Embryonic facial prominence (tissue), 1 donor: ENCODE measurements around the gene PDK1.

ENCODE experiments used
- DNase-seq: peaks from one replicate; pipeline ENCODE4 v3.0.0-alpha.2; 2016; ENCODE audit errors: extremely low spot score

The PDK1 gene

GRCh38 chr2:172639823-172640222 is 83.9 kb downstream of the PDK1 start:
- no peak for DNase-seq

- no peak for DNase-seq
Measured at GRCh38 chr2:172640389-172640788, 84.5 kb downstream of the PDK1 start.

- no peak for DNase-seq
Measured at GRCh38 chr2:172642301-172643020, 86.6 kb downstream of the PDK1 start.

GRCh38 chr2:172643142-172643541 is 87.3 kb downstream of the PDK1 start:
- DNase-seq = no peak

GRCh38 chr2:172647439-172647838 is 91.5 kb downstream of the PDK1 start:
- no peak for DNase-seq

GRCh38 chr2:172655091-172655837 is 99.4 kb downstream of the PDK1 start:
- DNase-seq = no peak

GRCh38 chr2:172655838-172656573 is 100.1 kb downstream of the PDK1 start:
- DNase-seq = no peak
